ENCODE data around the gene RCBTB1. TPM values are rescaled to one million over a fixed set of nuclear protein-coding genes. Genes with fewer than 3 reads are reported as not detected.

RCBTB1 gene
- total RNA-seq, 1 donor from 2014 or later: 22.6 TPM

Other genes starting within 250 kb of the RCBTB1 start
- 3.4 and 4.0 TPM in 2 replicates for gene CAB39L, start 141.5 kb downstream of the RCBTB1 start, total RNA-seq
- gene SETDB2, start 141.3 kb downstream of the RCBTB1 start, total RNA-seq: 23.6 and 25.1 TPM in 2 replicates
- 128 and 148 TPM in 2 replicates for gene PHF11, start 89.6 kb downstream of the RCBTB1 start, total RNA-seq
- gene ARL11, start 42.9 kb upstream of the RCBTB1 start, total RNA-seq: 9.5 and 10.7 TPM in 2 replicates
- gene EBPL, start 105.9 kb upstream of the RCBTB1 start, total RNA-seq: 20.0 and 22.4 TPM in 2 replicates
- 28.6 and 28.7 TPM in 2 replicates for gene KPNA3, start 207.1 kb upstream of the RCBTB1 start, total RNA-seq